ENCODE results near the gene PHRF1.

The PHRF1 gene

DNA sequence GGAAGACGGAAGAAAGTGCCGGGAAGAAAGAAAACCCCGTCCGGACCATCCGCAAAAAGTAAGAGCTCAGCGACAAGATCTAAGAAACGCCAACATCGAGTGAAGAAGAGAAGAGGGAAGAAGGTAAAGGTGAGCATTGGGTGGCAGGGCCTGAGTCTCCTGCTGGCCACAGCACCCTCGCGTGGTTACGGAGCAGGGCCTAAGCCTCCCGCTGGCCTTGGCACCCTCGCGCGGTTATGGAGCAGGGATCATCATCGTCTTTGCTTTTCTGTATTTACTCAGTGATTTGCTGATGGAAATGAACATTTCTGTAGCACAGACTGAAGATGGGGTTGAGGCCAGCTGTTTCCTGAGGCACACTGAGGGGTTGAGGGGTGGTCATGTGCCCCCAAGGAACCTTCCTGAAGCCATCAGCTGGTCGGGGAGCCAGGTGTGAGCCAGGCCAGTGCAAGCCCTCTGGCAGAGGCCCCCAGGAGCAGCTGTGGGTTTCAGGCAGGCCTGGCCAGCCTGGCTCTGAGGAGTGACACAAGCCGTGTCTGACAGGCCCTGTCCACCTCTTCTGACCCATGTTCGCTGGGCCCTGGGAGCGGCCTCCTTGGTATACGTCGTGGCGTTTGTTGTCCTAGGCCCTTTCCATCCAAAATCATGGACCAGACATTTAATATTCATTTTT lies 25.4 kb downstream of the PHRF1 start:
- DNase-seq (ENCODE audit: low spot score): no peak

DNA sequence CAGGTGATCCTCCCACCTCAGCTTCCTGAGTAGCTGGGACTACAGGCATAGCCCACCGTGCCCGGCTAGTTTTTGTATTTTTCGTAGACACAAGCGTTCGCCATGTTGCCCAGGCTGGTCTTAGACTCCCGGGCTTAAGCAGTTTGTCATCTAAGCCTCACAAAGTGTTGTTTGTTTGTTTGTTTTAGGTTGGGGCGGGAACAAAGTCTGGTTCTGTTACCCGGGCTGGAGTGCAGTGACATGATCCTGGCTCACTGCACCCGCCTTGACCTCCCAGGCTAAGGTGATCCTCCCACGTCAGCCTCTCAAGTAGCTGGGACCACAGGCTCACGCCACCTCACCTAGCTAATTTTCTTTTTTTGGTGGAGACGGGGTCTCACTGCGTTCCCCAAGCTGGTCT lies 26.9 kb downstream of the PHRF1 start:
- no peak for DNase-seq (ENCODE audit: low spot score)

- no peak for DNase-seq (ENCODE audit: low spot score)
These were observed 29.2 kb downstream of the PHRF1 start for GRCh38 chr11:605286-606129.

- peak; percentile 79 for DNase-seq (ENCODE audit: low spot score)
These were observed 30.0 kb downstream of the PHRF1 start for GRCh38 chr11:606245-606644.

DNA sequence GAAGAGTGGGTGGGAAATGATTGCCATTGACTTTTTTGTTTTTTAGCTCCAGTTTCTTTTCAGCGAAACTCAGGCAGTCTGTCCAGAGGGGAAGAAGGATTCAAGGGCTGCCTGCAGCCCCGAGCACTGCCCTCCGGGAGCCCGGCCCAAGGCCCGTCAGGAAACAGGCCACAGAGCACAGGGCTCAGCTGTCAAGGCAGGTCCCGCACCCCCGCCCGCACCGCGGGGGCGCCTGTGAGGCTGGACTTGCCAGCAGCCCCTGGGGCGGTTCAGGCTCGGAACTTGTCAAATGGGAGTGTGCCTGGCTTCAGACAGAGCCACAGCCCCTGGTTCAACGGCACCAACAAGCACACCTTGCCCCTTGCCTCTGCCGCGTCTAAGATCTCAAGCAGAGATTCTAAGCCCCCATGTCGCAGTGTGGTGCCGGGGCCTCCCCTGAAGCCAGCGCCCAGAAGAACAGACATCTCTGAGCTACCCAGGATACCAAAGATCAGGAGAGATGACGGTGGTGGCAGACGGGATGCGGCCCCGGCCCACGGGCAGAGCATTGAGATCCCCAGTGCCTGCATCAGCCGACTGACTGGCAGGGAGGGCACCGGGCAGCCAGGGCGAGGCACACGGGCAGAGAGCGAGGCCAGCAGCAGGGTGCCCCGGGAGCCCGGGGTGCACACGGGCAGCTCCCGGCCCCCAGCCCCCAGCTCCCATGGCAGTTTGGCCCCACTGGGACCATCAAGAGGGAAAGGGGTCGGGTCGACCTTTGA lies 30.9 kb downstream of the PHRF1 start:
- no peak for DNase-seq (ENCODE audit: low spot score)

GRCh38 chr11:607971-608659 lies 31.8 kb downstream of the PHRF1 start:
- no peak for DNase-seq (ENCODE audit: low spot score)

DNA sequence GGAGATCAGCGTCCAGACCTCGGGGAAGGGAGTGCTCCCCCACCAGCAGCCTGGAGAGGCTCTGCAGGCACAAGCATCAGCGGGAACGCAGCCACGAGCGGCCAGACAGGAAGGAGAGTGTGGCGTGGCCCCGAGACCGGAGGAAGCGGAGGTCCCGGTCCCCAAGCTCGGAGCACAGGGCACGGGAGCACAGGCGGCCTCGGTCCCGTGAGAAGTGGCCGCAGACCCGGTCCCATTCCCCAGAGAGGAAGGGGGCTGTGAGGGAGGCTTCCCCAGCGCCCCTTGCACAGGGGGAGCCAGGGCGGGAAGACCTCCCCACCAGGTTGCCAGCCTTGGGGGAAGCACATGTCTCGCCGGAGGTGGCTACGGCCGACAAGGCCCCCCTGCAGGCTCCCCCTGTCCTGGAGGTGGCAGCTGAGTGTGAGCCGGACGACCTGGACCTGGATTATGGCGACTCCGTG lies 32.6 kb downstream of the PHRF1 start:
- no peak for DNase-seq (ENCODE audit: low spot score)

DNA sequence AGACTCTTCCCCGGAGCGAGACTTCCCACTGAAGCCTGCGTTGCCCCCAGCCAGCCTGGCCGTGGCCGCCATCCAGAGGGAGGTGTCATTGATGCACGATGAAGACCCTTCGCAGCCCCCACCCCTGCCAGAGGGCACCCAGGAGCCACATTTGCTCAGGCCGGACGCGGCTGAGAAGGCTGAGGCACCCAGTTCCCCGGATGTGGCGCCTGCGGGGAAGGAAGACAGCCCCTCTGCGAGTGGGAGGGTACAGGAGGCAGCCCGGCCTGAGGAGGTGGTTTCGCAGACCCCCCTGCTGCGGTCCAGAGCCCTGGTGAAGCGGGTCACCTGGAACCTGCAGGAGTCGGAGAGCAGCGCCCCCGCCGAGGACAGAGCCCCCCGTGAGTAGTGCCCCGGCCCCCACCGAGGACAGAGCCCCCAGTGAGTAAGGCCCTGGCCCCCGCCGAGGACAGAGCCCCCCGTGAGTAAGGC lies 33.1 kb downstream of the PHRF1 start:
- no peak for DNase-seq (ENCODE audit: low spot score)

- no peak for DNase-seq (ENCODE audit: low spot score)
These were observed 34.0 kb downstream of the PHRF1 start for GRCh38 chr11:610146-610801.

DNA sequence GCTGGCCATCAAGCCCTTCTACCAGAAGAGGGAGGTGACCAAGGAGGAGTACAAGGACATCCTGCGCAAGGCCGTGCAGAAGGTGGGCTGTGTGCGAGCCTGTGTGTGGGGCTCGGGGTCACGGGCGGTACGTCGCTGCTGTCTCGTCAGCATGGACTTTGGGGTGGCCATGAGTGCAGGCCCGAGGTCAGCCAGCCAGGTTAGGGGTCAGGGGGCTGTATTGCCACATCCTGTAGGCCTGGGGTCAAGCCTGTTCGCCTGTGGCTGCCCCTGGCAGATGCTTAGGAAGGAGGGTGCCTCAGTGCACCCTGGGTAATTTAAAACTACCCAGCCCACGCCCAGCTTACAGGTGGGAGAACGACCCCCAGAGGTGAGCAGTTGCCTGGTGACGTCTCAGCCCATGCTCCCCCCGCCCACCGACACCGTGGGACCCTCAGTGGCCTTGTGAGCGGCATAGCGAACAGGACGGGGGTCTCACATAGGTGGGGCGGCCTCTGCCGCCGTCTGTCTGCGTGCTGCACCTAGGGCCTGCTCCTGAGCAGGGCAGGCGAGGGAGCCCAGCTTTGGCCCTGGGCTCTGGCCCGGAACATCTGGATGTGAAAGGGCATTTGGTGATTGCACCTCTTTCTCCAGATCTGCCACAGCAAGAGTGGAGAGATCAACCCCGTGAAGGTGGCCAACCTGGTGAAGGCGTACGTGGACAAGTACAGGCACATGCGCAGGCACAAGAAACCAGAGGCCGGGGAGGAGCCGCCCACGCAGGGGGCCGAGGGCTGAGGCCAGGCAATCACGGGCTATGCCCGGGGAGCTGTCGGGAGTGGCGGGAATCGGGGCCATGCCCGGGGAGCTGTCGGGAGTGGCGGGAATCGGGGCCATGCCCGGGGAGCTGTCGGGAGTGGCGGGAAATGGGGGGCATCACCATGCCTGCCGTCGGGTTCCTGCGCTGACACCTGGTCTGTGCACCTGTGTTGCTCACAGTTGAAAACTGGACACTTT lies 35.0 kb downstream of the PHRF1 start:
- no peak for DNase-seq (ENCODE audit: low spot score)

- DNase-seq (ENCODE audit: low spot score): no peak
These were observed 36.1 kb downstream of the PHRF1 start for GRCh38 chr11:612201-612960.

- DNase-seq (ENCODE audit: low spot score): no peak
These were observed 36.7 kb downstream of the PHRF1 start for GRCh38 chr11:612961-613300.

- peak; percentile 84 for DNase-seq (ENCODE audit: low spot score)
These were observed 37.2 kb downstream of the PHRF1 start for GRCh38 chr11:613369-613968.

DNA sequence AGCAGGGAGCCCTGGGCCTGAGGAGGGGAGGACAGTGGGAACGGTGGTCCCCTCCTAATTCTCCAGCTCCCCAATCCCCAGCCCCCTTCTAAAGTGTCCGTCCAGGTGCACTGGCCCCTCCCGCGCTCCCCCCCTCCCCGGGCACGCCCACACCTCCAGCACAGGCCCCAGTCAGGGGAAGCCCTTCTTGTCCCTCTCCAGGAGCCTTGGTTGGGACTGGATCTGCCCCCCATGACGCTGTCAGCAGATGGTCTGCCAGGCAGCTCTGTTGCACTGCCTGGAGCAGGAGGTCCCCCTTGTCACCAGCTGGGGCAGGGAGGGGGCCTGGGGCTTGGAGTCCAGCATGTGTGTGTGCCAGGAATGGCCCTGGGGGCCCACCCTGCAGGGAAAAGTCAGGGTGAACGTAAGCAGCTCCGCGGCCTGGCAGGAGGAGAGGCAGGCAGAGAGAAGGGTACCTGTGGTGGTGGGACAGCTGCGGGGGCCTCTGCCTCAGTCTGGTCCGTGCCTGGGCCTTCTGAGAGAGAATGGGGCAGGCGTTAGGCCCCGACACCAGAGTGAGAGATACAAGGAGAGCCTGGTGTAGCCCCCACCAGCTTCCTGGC lies 37.9 kb downstream of the PHRF1 start:
- no peak for DNase-seq (ENCODE audit: low spot score)

- no peak for DNase-seq (ENCODE audit: low spot score)
These were observed 38.6 kb downstream of the PHRF1 start for GRCh38 chr11:614623-615503.

- peak; percentile 94 for DNase-seq (ENCODE audit: low spot score)
These were observed 39.4 kb downstream of the PHRF1 start, which contains the start of gene IRF7 for GRCh38 chr11:615504-616319. TSS of gene IRF7 (minus strand) at chr11:615950. CDS start at chr11:615364, 586 bp downstream.
